OCI-M1 (cell line): Measurements from ENCODE around the gene PRAME.
A peak's percentile ranks its signal among the peaks of the same experiment; 100 is the strongest.
"Not testable (repeated sequence)": the region's sequence is repeated elsewhere in the genome, so short reads cannot be mapped to it uniquely, and the experiment has no call there.

Experiments used
- DNase-seq: peaks from one replicate; lab custom pipeline; 2025; lab: John Stamatoyannopoulos, UW

Gene PRAME, protein sequence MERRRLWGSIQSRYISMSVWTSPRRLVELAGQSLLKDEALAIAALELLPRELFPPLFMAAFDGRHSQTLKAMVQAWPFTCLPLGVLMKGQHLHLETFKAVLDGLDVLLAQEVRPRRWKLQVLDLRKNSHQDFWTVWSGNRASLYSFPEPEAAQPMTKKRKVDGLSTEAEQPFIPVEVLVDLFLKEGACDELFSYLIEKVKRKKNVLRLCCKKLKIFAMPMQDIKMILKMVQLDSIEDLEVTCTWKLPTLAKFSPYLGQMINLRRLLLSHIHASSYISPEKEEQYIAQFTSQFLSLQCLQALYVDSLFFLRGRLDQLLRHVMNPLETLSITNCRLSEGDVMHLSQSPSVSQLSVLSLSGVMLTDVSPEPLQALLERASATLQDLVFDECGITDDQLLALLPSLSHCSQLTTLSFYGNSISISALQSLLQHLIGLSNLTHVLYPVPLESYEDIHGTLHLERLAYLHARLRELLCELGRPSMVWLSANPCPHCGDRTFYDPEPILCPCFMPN

DNA sequence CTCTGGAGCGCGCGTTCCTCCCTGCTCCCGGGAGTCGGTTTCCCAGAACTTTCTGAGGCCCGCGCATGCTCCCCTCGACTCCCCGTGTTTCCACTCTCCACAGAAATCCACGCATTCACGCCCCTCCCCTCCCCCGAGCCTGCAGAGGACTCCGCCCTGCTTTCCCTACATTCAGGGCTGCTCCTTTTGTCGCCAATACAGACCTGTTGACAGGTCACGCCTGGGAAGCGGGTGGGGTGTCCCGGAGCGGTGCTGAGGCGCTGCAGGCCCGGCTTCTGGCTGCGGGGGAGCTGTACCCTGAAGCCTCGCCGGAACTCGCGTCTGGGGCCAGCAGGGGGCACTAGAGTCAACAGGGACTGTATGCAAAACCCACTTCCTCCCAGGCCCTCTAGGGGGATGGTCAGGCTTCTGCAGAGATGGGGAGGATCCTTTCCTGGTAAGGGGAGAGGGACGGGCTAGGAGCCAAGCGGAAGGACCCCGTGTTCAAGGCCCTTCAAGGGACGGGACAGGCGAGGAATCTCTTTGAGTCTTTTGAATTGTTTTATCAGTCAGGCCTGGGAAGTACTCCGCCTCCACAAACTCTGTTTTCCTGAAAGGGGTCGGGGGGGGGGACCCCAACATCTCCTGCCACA is at the start of gene PRAME:
PRAME (minus strand) TSS at position 294 of the 632 bp plus-strand sequence. CDS start 2,433 bp downstream, outside the sequence.
- DNase-seq, result peak; percentile 100

DNA sequence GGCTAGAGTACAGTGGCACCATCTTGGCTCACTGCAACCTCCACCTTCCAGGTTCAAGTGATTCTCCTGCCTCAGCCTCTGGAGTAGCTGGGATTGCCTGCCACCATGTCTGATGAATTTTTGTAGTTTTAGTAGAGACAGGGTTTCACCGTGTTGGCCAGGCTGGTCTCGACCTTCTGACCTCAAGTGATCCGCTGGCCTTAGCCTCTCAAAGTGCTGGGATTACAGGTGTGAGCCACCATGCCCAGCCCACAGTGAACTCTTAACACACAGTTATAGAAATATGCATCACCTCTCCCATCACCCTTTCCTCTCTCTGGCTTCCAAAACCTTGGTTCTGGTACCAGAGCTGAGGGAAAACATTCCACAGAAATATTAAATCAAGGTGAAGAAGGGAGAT is 49.0 kb upstream of the PRAME start:
- not testable (repeated sequence) for DNase-seq

DNA sequence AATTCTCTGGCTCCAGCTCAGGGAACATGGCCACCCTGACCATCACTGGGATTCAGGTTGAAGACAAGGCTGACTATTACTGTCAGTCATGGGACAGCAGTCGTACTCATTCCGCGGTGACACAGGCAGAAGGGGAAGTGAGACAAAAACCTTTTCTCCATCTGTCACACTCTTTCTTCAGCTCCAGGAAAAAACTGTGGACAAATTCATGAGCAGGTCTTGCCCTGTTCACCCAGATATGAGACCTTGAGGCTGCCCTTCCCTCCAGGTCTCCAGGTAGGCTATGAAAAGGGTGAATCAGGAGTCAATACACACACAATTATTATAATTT is 46.0 kb upstream of the PRAME start:
- no peak for DNase-seq

DNA sequence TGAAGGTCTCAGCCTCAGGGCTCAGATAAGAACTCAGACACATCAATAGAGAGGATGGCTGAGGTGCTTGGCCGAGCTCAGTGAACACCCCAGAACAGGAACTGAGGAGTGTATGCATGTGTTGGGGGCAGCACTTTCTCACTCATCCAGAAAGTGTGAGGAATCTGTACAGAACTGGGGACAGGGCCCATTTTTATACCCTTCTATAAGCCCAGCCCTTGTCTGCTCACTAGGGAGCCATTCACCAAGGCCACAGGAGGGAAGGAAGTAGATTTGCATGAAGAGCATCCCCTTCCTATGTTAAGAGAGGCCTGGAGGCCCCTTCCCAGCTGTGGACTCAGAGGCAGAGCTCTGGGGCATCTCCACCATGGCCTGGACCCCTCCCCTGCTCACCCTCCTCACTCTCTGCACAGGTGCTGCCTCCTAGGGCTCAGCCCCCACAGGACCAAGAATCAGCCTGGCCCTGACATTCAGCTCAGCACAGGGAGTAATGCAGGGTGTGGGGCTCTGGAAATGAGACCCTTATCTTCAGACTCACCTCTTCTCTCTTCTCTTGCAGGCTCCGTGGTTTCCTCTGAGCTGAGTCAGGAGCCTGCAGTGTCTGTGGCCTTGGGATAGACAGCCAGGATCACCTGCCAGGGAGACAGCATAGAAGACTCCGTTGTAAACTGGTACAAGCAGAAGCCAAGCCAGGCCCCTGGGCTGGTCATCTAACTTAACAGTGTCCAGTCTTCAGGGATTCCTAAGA is 45.4 kb upstream of the PRAME start:
- no peak for DNase-seq

DNA sequence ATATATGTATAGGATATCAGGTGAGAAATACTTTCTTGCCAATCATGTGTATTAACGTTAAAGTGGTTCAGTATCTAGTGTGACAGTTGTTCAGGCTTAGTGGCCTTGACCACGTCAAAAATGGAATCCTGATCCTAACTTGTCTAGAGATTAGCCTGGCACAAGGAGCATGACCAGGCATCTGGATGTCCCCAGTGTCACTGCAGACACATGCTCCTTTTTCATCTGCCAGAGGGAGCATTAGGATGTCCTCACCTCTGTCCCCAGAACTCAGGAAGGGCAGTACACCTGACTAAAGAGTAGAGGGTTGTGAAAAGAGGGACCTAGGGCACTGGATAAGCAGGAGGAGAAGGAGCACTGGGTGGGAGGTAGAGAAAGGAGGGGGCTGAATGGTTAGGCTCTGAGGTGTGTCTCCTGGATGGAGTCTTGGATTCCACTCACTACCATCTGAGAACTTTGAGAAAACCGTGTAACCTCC is 44.4 kb upstream of the PRAME start:
- no peak for DNase-seq

DNA sequence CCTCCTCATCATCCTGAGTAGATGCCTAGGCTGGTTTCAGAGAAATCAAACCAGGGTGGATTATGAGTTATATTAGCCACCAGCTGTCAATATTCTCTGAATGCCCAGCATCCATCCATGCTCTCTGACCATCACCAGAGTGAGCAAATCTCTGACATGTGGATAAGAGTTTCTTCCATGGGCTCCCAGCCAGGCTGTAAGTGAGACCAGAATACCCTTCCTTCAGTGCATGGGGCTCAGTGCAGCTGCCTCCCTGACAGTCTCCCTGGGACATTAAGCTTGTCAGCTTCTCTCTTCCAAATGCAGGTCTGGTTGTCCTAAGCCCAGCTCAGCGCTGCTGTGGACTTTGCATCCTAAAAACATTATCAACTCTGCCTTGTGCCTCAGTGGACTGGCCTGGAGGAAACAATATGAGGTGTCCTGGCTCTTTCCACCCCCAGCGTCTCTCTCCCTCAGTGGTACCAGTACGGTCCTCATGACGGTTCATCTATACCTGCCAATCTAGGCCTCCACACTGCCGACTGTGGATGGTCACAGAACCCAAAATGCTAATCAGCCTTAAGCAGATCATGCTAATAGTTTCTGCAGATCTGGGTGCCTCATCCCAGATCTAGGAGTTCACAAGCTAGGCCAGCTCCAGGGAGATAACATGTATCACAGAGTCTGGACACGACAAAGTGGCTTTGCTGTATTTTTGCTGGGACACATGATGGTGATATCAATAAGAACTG is 41.6 kb upstream of the PRAME start:
- no peak for DNase-seq

DNA sequence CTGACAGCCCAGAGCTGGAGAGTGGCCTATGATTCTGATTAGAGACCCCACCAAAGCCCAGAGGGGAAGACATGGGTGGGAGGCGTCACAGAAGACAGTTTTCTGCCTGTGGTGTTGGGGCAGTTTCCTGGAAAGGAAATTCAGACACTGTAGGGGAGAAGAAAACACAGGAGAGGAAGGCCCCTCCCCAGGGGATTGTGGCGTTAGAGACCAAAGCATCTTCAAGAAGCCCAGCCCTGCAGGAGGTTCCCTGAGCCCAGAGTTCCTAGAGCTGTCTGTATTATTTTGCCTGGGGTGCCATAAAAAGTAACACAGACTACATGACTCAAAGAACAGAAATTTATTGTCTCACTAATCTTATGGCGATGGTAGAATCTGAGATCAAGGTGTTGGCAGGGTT is 40.2 kb upstream of the PRAME start:
- no peak for DNase-seq

DNA sequence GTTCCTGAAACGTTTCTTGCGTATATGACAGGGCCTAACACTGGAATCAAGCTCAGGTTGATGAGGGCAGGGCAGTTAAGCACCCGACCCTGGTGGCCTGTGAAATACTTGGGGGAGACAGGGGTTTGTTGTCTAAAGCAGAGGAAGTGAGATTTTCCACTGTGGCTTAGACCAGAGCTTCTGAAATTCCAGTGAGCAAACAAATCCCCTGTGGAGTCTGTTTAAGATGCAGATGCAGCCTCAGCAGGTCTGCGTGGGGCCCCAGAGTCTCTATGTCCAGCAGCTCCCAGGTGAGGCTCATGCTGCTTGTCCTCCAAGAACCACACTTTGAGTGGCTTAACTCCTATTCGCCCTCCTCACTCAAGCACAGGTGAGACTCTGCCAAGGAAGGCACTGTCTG is 39.1 kb upstream of the PRAME start:
- DNase-seq, result no peak

DNA sequence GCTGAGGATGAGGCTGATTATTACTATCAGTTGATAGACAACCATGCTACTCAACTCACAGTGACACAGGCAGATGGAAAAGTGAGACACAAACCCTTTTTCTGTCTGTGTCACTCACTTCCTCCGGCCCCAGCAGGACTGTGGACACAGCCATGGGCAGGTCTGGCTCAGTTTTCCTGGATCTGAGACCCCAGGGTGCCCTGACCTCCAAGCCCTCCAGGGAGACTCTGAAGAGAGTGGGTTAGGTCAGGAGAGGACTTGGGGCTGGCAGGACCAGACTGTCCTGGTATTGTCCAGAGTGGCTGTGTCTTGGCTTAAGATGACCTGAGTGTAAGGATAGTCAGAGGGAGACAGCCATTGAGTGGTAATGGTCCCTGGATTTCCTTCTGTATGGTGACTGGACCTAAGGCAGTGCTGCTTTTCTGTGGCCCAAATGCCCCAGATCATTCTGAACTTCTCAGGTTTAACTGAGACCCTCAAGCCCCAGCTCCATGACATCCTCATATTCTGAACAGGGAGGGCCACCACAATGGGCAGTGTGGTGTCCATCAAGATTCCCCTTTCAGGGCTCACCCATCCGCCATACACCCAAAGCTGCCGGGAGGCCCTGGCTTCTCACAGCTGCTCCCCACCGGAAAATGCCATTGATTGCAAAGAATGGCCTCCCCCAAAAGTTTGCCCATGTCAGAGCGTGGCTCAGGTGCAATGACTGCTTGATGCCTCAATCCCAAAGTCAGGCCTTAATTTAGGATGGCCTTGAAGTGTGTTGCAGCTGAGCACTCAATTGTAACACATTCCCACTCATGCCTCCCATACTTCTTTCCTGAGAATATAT is 36.2 kb upstream of the PRAME start:
- DNase-seq, result no peak

DNA sequence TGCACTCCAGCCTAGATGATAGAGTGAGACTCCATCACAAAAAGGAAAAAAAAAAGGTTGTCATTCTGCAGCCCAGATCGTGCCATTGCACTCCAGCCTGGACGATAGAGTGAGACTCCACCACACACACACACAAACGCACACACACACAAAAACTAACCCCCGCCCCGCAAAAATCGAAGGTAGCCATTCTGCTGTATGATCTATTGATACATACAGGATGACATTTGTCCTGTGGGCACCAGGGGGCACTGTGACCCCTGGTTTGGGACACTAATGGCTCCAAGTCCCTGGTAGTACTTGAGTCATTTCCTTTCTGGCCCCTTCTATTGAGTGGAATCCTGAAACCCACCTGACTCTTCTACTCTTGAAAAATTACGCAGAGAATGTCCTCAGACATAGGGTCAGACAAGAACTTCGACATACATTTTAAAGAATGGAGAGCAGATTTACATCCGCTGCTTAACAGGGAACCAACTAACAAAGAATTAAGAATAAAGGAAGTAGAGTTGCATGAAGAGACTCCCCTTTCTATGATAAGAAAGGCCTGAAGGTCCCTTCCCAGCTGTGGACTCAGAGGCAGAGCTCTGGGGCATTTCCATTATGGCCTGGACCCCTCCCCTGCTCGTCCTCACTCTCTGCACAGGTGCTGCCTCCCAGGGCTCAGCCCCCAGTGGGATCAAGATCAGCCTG is 35.0 kb upstream of the PRAME start:
- DNase-seq, result peak; percentile 86

DNA sequence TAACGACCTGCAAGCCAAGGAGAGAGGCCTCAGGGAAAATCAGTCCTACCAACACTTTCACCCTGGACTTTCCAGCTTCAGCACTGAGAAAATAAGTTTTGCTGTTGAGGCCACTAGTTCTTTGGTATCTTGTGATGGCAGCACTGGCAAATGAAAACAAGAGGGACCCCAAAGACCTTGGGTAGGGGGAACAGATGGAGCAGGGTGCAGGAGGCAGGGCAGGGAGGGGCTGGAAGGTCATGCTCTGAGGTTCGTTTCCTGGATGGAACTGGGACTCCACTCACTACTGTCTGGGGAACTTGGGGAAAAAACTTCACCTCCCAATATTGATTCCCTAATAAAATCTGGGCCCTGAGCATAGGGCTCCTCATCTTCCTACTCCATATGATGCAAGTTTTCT is 34.2 kb upstream of the PRAME start:
- no peak for DNase-seq

DNA sequence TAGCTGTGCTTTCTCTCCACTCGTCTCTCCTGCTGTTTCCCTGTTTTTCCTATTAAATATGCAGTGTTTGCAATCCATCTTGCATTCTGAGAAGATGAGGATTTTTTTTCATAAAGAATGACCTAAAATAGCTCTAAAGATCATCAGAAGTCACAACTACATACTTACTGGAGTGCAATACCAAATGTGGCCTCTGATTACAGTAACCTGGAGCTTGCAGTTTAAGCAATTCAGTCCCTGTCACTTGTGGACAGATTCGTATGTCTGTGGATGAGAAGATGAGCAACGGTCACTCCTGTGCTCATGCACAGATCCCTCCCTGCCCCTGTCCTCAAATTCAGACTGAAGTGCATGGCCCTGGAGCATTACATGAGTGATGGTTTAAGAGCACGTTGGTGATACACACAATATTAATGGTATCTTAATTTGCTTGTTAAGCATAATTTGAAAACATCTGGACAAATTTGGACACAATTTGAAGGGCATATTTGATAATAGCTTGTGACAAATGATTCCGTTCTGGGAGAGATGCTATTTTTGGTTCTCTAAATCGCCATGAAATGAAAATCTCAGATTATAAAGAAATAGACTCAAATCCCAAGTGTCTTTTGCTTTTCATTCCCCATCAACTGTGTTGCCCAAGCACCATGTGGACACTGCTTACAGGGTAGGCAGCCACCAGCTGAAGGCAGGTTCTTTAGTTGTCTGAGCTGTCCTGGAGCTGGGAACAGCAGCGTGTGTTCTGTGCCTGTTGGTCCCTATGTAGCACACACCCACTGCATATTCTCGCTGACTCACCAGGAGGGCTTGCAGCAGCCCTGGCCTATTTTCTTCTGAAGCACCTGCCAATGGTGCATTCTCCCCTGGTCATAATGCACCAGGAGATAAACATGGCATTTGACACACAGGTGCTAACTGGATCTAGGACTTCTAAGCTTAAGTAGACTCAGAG is 32.6 kb upstream of the PRAME start:
- no peak for DNase-seq

DNA sequence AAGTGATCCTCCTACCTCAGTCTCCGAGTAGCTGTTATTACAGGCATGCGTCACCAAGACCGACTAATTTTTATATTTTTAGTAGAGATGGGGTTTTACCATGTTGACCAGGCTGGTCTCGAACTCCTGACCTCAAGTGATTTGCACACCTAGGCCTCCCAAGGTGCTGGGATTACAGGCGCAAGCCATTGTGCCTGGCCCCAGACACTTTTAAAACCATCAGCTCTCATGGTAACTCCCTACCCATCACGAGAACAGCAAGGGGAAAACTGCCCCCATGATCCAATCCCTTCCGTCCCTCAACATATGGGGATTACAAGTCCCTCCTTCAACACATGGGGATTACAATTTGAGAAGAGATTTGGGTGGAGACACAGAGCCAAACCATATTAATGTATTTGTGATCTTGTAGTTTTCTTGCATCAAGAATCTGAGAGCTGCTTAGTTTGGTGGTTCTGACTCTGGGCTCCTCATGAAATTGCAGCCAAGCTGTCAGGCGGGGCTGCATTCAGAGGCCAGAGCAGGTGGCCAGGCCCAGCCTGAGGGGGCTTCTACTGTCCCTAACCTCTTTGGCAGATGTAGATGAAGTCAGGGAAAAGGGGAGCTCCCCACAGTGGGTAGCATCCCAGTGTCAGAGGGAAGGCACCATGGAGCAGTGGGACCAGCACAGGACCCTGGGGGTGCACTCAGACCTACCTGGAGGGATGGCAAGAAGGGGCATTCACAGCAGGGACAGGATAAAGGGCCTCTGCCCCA is 31.2 kb upstream of the PRAME start:
- no peak for DNase-seq

DNA sequence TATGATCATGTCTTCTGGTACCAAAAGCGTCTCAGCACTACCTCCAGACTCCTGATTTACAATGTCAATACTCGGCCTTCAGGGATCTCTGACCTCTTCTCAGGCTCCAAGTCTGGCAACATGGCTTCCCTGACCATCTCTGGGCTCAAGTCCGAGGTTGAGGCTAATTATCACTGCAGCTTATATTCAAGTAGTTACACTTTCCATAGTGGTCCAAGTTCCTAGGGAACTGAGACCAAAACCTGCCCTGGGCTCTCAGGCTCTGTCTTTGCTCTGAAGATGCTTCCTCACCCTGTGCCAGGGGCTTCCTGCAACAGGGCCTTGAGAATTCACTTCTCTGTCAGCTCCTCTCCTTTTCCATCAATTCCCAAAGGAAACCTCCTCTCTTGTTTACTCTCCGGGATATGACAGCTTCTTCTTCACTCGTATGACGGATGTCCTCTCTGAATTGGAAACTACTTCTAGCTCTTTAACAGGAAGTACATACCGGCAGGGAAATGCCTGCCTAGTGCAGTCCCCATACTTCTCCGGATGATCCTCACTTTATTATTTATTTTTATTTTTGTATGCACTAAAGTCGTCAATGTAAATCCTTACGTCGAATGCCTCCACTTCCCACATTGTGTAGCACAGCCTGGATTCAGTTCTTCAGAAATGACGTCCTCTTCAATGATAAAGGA is 29.6 kb upstream of the PRAME start:
- DNase-seq, result no peak

DNA sequence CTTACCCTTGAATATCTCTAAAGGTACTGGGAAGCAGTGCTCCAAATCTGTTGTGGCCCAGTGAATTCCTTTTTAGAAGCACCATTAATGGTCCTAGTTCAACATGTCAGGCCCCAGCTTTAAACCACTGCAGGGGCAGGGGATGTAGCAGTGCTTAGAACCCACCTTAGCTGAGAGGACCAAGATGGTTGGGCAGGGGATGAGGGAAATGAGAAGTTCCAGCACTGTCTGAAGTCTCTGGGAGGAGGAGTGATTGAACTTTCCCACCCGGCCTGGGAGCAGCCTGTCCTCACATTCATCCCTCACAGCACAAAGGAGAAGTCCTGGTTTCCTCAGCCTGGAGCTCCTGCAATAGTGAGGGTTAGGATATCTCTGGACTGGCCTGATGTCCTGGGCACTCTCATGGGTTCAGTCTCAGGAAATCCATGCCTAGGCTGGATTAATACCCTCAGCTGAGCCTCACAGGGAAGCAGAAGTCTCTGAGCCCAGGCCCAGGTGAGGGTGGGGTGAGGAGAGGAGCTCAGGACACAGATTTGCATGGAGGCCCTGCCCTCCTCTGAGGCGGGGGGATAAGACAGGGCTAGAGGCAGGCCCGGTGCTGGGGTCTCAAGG is 28.6 kb upstream of the PRAME start:
- no peak for DNase-seq

DNA sequence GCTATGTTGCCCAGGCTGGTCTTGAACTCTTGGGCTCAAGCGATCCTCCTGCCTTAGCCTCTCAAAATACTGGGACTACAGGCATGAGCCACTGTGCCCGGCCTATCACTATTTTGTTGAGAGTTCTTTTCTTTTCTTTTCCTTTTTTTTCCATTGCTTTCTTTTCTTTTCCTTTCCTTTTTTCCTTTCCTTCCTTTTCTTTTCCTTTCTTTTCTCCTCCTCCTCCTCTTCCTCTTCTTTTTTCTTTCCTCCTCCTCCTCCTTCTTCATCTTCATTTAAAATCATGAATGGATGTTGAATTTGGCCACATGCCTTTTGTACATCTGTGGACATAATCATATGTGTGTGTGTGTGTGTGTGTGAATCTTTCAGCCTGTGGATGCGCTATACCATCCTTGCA is 25.7 kb upstream of the PRAME start:
- DNase-seq, result no peak

DNA sequence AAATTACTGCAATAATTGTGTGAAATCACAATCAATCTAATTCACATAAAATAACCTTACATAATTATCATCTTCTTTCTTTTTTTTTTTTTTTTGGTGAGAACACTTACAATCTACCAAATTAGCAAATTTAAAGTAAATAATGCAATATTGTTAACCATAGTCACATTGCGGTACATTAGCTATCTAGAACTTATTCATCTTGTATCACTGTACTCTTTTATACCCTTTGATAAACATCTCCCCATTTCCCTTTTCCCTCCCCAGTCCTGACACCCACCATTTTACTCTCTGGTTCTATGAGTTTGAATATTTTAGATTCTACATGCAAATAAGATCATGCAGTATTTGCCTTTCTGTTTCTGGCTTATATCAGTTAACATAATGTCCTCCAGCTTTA is 24.0 kb upstream of the PRAME start:
- DNase-seq, result no peak

DNA sequence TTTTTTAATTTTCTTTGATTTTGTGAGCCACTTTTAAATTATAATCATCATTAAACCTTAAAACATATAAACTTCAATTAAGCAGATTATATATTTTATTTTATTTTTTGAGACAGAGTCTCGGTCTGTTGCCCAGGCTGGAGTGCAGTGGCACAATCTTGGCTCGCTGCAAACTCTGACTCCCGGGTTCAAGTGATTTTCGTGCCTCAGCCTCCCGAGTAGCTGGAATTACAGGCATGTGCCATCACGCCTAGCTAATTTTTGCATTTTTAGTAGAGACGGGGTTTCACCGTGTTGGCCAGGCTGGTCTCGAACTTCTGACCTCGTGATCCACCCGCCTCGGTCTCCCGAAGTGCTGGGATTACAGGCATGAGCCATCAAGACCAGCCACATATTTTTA is 22.5 kb upstream of the PRAME start:
- DNase-seq, result not testable (repeated sequence)
